Fibroblast of lung (primary cell): ENCODE measurements around the gene BCAS3.

ENCODE experiments used
- EZH2 ChIP-seq: IDR thresholded peaks from 2 replicates; pipeline ENCODE4 v1.5.1; 2012; ENCODE audit warnings: low read length, control low read depth, mild to moderate bottlenecking; ENCODE audit errors: missing control alignments
- TF ChIP-seq, protein P1 (sequence below), 2 donors: IDR thresholded peaks in 1 of 2; conservative IDR thresholded peaks in 1 of 2; 1 replicate in 1 of 2; 2 replicates in 1 of 2; pipeline ENCODE4 v1.5.1; 2011 to 2012; ENCODE audit warnings: low read length in 2 of 2, control low read depth in 1 of 2, inconsistent platforms in 1 of 2, low read depth in 1 of 2, mild to moderate bottlenecking in 1 of 2

DNA sequence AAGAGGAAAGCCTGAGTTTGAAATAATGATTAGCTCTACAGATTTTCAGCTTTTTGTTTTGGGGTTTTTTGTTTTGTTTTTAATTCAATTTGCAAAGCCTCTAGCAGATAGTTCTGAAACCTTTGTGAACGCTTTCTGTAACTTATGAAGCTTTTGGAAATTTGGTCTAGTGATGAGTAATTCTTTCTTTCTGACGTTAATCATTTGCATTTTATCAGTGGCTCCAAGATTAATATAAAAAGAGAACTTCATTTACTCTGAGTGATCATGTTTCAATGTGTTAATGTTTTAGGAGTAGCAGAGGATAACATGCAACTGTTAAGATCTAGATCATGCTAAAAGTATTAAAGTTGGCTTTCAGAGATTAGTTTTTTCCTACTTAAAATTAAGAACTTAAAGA is 561.7 kb downstream of the BCAS3 start:
- TF ChIP-seq, protein P1, sequence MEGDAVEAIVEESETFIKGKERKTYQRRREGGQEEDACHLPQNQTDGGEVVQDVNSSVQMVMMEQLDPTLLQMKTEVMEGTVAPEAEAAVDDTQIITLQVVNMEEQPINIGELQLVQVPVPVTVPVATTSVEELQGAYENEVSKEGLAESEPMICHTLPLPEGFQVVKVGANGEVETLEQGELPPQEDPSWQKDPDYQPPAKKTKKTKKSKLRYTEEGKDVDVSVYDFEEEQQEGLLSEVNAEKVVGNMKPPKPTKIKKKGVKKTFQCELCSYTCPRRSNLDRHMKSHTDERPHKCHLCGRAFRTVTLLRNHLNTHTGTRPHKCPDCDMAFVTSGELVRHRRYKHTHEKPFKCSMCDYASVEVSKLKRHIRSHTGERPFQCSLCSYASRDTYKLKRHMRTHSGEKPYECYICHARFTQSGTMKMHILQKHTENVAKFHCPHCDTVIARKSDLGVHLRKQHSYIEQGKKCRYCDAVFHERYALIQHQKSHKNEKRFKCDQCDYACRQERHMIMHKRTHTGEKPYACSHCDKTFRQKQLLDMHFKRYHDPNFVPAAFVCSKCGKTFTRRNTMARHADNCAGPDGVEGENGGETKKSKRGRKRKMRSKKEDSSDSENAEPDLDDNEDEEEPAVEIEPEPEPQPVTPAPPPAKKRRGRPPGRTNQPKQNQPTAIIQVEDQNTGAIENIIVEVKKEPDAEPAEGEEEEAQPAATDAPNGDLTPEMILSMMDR (conservative IDR thresholded peaks at IDR 0.05 in 1 of 2, IDR thresholded peaks at IDR 0.05 in 1 of 2; ENCODE audit: low read depth in 1 of 2, low read length in 2 of 2) = no peak
- TF ChIP-seq EZH2 = no peak
